Erythroblast (primary cell): ENCODE measurements around the gene MYO3A.

Experiments
- GATA1 ChIP-seq: IDR thresholded peaks from 2 replicates; pipeline ENCODE4 v1.6.1; 2011; ENCODE audit warnings: low read depth, mild to moderate bottlenecking, control low read depth, low read length, moderate library complexity
- POLR2A ChIP-seq: IDR thresholded peaks from 2 replicates; pipeline ENCODE4 v1.6.1; 2011; ENCODE audit warnings: mild to moderate bottlenecking, low read length

GRCh38 chr10:26081459-26081858 lies 147.4 kb downstream of the MYO3A start:
- TF ChIP-seq POLR2A (no peak), GATA1 (no peak)
